ENCODE data around the gene GMDS.

GMDS gene

DNA sequence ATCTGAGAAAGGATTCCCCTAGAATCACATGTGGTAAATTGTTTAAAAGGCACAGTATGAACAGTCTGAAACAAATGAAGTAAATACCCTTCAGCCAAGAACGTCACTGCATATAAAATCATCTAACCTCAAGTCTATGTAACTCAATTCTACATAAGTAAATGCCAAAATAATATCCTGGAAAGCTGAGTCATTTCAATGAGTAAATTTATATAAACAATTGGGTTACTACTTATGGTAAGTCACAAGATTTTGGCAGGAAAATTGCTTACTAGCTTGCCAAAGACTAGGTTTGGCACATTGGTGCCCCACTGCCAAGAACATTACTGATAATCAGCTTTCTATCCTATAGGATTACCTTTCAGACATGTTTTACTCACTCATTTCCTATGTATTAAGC lies 8.4 kb downstream of the GMDS start:
- DNase-seq: no peak

DNA sequence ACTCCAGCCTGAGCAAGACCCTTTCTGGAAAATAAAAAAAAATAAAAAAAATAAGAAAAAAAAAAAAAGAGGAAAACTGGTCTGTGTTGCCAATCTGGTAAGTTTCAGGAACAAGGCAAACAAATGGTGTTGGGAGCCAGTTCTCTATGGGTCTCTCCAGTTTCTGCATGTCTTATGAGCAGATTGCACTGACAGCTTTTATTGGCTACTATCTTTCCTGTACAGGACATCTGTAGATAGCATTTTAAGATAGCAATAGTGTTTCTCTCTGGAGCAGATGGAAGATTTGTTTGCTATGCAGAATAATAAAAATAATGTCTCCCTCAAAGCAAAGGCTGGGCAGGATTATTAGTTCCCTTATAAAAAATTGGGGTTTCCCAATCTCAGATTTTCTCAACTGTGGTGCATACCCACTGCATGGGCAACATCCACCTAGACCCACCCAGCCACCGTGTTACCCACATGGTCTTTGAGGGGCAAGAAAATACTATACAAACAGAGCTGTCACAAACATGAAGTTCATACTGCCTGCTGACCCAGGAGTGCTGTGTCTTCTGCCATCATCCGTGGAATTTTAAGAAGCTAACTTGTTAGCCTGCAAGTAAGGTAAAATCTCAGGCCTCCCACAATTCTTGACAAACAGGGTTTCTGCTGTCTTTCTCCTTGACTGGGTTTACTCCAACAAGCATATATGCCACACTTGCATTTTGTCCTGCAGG lies 9.5 kb downstream of the GMDS start:
- DNase-seq: no peak

DNA sequence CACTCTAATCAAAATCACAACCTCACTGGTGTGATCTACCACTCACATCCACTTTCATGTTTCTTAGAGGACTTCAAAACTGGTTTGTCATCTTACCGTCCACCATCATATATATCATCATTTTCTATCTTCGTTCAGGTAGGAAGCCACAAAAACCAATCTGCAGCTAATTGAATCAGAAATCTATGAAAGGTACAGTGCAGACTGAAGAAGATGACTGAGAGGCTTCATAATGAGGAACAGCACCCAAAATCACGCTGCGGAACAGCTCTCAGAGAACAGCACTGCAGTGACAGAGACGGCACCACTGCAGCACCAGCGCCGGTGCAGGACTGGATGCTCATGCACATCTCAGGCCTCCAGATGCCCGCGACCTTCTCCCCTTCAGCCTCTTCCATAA lies 13.0 kb downstream of the GMDS start:
- DNase-seq: no peak

DNA sequence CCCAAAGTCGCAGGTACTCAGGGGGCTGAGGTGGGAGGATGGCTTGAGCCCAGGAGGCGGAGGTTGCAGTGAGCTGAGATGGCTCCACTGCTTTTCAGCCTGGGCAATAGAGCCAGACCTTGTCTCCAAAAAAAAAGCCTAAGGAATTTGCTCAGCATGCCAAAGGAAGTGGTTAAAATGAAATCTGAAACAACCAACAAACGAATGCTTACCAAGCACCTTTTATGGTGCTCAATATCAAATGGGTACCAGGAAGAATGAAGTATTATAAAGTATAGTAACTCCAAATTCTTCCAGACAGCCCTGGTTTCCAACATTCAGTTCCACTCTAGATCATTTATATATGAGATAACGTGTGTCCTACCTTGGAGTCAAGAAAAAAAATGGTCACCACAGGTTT lies 14.0 kb downstream of the GMDS start:
- DNase-seq: no peak

DNA sequence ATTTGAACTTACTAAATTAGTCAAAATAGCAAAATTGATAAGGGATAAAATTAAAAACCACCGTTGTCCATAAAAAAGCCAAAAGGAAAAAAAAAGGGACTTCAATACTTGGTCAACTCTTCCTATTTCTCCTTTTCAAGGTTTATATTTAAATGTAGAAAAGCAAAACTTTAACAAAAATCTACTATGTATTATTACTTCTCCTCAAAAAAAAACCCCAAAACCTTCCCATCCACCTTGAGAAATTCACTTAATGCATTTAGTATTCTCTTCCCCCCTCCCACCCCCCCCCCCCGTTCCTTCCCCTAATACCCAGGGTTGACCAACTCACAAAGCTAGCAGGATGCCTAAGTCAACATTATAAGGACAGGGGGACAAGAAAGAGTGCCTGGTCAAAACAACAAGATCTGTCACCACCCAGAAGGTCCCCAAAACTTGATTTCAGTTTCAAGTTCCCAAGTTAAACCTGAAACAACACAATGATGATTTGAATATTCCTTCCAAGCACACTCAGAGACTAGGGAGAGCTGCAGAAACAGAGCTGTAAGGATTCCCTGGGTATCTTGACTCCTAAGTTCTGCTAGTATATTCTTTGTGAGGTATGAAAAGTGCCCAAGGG lies 14.6 kb downstream of the GMDS start:
- DNase-seq: no peak

DNA sequence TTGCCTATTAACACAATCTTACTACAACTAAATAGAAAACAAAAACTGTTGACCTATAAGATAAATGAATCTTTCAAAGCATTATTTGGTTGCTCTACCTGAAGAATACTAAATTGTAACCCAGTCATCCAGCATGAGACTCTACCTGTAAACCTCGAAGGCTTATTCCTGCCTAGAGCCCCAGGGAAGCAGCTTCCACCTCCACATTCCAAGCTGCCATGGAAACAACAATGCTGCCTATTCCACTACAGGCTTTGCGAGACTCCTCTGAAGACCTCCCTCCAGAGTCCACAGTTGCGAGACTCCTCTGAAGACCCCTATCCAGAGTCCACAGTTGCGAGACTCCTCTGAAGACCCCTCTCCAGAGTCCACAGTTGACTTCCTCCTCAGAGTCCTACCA lies 15.7 kb downstream of the GMDS start:
- no peak for DNase-seq

DNA sequence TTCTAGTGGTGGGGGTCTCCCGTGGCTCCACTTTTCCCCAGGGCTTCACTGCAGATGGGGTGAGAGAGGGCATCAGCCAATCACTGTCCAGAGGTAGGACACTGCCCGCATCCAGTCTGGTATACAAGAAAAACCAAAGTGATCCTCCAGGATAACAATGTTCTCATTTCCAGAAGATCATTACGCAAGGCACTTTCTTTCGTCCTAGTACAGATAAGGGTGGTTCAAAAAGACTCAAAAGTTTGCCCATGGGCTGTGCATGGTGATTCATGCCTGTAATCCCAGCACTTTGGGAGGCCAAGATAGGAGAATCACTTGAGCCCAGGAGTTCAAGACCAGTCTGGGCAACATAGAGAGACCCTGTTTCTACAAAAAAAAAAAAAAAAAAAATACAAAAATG lies 16.4 kb downstream of the GMDS start:
- no peak for DNase-seq

DNA sequence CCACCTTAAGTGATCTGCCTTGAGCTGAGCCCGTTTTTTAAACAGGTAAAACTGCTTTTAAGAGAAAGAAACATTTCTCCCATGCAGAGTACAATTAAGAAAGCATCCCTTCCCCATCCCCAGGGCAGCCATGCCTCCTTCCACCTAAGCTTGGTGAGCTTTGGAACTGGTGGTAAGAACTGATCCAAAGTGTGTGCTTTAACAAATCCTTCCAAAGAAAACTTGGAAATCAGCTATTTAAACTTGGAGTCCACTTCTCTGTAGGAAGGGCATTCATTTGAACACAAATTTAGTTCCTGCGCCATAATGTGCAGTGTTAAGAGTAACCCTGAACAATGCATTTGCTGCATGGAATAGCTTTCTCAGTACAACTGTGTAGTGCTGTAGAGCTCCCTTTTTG lies 17.0 kb downstream of the GMDS start:
- no peak for DNase-seq

DNA sequence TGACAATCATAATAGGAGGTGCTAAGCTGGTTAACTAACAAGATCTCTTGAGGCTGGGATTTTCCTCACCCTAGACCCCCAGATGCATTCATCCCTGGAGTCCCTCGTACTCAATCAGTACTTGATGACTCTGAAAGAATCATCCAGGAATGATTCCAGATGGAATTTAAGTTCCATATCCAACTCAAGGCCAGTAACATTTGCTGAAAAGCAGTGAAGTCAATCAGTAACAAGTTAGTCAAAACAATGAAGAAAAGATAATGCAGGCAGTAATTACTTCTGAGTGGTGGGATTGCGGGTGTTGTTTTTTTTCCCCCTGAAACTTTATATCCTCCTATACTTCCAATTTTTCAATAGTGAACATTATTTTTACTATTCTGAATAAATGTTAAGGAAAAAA lies 18.6 kb downstream of the GMDS start:
- DNase-seq: no peak

DNA sequence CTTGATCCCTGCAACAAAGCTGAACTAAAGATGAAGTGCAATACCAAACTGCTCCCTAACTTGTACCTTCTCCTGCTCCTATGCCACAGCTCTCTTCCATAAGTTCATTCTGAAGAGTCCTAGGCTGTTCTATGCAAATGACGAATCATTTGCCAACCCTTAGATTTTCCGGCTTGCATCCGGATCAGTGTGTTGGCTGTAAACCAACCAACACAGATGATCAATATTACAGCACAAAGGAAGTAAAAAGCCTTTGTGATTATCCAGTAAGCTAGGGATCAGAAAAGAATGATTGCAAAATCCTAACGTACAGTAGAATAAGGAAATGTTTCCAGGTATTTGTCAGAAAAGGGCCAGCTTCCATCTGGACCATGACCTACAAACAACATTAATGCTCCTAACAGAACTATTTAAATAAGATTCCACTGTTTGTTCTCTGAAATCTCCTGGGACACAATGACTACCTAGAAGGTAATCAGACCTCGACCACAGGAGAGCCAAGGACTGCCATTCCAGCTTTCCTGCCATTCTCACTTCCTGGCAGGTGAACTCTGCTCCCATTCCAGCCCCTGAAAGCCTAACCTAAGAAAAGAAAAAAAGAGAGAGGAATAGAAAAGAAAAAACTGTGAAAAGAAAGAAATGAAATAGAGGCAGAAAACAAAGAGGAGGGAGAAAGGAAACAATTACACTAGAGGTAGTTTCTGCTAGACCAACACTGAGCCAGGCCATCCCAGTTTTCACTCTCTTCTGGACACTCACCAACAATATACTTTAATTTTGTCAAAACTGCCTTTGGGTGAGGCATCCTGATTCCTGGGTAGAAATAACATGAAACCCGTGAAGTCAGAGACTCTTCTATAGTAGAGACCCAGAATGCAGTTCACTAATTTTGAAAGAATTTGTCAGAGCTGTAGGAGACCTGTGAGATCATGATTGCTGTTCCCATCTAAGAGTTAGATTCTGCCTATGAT lies 19.7 kb downstream of the GMDS start:
- DNase-seq: no peak

DNA sequence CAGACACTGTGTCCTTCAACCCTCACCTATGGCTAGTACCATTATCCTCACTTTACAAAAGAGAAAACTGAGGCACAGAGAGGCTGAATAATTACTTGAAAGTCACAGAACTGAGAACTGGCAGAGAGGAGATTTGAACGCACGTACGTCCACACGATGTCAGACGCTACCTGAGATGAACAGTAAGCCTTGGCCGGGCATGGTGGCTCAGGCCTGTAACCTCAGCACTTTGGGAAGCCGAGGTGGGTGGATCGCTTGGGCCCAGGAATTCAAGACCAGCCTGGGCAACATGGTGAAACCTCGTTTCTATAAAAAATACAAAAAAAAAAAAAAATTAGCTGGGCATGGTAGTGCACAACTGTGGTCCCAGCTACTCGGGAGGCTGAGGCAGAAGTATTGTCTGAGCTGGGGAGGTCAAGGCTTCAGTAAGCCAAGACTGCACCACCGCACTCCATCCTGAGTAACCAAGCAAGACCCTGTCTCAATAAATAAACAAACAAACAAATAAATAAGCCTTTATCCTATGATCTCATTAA lies 20.5 kb downstream of the GMDS start:
- DNase-seq: no peak

DNA sequence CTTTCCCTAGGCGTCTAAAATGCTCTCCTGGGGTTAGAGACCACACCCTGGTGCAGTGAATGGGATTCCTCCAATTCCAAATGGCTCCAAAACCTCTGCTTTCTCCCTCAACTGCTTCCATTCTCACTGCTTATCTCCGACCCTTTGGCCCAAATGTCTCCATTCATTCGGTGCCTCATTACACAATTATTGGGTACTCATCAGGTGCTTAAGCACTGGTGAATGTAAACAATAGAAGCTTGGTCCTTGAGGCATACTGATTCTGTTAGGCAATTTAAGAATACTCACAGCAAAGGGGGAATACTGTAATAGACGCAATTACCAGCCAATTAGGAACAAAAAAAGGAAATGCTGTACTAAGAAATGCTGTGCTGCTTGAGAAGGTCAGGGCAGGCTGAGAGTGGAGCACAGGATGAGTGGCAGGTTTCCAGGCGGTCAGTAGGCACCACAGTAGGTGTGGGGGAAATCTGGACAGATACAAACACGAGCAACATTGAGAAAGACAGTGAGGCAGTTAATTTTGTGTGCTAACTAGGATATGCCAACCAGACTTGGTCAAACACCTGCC lies 23.0 kb downstream of the GMDS start:
- DNase-seq: no peak

DNA sequence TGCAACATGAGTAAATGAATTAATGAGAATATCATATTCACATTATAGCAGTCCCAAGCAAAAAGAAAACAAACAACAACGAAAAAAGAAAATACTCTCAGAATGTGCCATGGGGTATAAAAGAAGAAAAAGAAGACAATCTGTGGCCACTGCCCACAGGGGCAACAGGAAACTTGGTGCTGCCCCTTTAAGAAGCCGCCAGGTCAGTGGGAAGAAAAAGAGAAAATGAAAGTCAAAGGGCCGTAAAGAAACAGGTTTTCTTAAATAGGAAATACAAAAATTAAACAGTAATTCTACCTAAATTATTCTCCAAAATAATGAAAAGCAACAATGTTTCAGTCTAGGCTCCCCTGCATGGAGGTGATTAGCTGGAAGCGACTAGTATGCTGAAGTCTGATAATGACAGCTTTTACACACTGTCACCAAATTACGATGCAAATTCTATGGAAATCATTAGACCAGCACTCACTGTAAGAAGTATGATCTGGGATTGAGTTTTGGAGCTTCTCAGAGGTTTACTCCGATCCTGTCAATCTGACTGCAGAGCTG lies 23.6 kb downstream of the GMDS start:
- DNase-seq: no peak

DNA sequence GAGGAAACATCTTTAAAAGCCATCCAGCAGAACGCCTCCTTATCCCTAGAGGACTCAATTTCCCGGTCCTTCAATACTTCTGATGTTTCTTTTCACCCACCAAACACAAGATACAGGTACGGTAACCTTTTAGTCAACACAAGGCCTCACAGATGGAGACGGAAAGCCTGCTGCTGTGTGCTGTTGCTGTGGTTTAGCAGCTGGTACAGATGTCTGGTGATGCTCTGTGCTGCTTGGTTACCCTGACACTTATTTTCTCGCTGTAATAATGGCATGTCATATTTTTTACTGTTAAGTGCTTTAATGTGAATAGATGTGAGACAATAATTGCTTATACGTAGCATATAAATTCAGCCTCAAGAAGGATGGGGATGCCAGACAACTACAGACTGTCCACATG lies 25.3 kb downstream of the GMDS start:
- DNase-seq: no peak

DNA sequence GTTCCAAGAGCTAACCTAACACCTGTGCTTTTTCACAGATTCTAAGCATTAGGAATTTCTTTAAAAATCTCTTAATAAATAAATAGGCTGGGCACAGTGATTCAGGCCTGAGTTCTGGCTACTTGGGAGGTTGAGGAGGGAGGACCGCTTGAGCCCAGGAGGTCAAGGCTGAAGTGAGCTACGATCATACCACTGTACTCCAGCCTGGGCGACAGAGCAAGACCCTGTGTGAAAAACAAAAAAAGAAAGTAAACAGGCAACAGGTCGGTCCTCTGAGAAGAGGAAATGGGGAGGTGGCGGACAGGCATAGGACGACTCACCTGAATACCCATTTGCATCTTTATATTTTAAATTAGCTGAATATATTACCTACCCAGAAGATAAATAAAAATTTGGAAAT lies 26.5 kb downstream of the GMDS start:
- DNase-seq: no peak

DNA sequence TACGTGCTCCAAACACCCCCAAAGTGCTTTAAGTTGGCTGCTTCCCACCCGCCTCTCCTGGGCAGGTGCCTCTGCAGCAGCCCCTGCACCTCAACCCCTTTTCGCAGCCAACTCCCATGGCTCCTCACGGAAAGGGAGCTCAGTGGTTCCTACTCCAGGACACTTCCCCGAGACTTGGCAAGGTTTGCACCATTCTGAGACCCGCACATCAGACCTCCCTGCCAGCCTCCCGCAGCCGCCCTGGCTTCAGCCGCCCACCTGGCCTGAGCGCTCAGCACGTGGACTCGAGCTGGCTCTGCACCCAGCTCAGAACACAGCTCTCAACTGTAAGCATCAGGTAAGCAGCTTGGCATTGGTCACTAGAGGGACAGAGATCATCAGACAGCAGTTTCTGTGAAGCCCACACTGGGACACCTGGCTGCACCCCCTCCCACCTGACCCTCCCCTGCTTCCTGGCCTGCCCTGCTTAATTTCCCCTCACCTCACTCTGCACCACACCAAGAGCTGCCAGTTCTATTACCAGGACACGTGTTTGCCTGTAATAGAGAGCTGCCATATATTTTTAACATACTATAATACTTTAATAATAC lies 28.5 kb downstream of the GMDS start:
- DNase-seq: no peak

DNA sequence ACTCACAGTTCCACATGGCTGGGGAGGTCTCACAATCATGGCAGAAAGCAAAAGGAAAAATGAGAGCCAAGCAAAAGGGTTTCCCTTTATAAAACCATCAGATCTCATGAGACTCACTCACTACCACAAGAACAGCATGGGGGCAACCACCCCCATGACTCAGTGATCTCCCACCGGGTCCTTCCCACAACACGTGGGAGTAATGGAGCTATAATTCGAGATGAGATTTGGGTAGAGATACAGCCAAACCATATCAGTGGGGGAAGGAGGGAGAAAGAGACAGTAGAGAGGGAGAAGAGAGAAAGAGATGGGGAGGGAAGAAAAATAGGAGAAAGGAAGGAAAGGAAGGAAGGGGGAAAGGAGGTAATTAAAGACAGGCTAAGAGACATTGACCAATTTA lies 30.1 kb downstream of the GMDS start:
- DNase-seq: no peak

DNA sequence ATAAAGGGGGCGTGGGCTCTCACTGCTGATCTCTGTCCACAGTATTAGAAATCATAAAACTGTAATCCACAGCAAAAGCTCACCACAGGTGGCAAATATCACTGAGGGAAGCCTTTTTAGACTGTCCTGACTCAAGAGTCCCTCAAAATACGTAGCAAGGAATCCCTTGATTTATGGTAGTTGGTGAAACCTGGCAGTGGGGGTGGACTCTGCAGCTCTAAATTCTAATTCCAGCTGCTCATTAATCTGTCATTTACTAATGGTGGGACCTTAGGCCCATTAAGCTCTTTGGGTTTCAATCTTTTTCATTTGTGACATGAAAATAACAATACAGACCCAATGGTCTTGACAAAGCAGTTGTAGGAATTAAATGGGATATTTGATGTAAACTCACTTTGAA lies 32.3 kb downstream of the GMDS start:
- DNase-seq: no peak

DNA sequence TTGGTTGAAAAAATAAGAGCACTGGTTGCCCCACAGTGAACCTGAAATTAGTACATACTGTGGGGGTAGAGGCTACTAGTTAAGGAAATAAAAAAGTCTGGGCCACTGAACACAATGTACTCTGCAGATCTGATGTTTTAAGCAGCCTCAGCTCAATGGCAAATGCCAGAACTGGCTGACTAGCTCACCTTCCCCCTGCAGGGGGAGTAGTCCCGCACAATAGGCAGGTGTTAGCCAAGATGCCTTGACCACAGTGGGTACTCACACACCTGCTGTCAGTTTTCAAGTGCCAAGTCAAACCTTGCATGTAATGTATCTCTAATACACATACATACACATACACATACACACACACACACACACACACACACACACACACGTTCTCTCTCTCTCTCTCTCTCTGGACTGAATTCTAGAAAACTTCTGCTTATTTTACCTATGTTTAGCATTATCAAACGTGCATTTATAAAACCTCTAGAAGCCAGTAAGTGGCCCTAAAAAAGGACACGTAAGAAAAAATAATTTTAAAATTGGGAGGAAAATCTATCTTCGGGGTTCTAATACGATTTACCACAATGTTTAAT lies 36.1 kb downstream of the GMDS start:
- DNase-seq: no peak

DNA sequence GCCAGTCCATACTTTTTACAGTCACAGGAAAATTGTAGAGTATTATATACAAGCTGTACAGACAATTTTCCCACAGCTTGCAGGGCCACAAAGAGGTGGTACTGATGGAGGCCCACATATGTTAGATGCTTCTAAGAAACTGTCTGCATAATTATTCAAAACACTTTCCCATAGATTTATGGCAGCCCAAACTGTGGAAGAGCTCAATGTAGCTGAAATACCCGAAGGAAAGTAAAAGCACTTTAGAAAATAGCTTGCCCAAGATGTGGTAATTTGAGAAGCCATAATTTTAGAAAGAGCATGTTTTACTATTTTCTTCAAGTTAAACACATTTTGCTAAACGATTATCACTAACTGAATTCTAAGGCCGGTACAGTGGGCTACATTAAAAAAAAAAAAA lies 36.9 kb downstream of the GMDS start:
- no peak for DNase-seq

DNA sequence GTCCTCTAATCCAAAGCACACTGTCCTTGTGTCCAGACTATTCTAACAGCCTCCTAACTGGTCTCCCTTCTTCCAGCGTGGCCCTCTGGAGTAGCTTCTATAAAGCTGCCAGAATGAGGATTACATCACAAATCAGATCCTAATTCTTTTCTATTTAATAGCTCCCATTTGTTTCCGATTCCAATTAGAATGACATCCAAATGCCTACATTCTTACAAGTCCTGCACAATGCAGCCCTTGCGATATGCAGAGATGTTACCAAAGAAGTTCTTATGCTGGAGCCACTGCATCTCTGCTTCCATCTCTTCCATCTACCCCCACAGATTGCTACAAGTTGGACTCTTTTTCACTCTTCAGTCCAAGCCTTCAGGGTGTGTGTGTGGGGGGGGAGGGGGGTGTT lies 40.0 kb downstream of the GMDS start:
- DNase-seq: no peak

DNA sequence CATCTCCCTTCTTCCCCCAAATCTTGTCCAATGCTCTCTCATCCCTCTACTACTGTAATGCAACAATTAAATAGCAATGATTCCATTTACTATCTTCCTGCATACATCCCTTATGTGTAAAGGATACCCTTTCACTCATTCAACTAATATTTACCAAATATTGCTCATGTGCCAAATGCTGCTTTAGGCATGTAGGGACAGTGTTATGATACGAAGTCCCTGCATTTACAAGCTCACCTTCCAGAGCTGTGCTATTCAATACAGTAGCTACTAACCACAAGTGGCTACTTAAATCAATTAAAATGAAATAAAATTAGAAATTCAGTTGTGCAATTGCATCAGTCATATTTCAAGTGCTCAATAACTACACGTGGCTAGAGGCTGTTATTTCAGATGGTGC lies 41.1 kb downstream of the GMDS start:
- DNase-seq: no peak

Data from 8988T (cell line).